Muscle layer of duodenum (tissue), 2 donors: ENCODE results near the gene LRP6.

Source experiments
- H3K27ac ChIP-seq: one replicate; pipeline ENCODE4 v1.7.0; 2013; ENCODE audit warnings: mild to moderate bottlenecking, low read length
- H3K27me3 ChIP-seq: one replicate; pipeline ENCODE4 v1.7.0; 2013; ENCODE audit warnings: low read depth, mild to moderate bottlenecking, control low read depth, low read length
- H3K36me3 ChIP-seq, 2 donors: one replicate each; pipeline ENCODE4 v1.7.0; 2013; ENCODE audit warnings: low read length in 2 of 2, control low read depth in 1 of 2, mild to moderate bottlenecking in 1 of 2; ENCODE audit not compliant: insufficient read depth in 2 of 2, control insufficient read depth in 1 of 2
- H3K4me1 ChIP-seq, 2 donors: one replicate each; pipeline ENCODE4 v1.7.0; 2013; ENCODE audit warnings: low read length in 2 of 2, mild to moderate bottlenecking in 2 of 2, control low read depth in 1 of 2, moderate library complexity in 1 of 2; ENCODE audit not compliant: insufficient read depth in 2 of 2, control insufficient read depth in 1 of 2
- H3K4me3 ChIP-seq, 2 donors: one replicate each; pipeline ENCODE4 v1.7.0; 2013; ENCODE audit warnings: low read length in 2 of 2, low read depth in 1 of 2, mild to moderate bottlenecking in 1 of 2
- H3K9me3 ChIP-seq, 2 donors: one replicate each; pipeline ENCODE4 v1.7.0; 2013; ENCODE audit warnings: low read length in 2 of 2, control low read depth in 1 of 2, mild to moderate bottlenecking in 1 of 2; ENCODE audit not compliant: control insufficient read depth in 1 of 2
- donor health status: healthy.

Gene LRP6

DNA sequence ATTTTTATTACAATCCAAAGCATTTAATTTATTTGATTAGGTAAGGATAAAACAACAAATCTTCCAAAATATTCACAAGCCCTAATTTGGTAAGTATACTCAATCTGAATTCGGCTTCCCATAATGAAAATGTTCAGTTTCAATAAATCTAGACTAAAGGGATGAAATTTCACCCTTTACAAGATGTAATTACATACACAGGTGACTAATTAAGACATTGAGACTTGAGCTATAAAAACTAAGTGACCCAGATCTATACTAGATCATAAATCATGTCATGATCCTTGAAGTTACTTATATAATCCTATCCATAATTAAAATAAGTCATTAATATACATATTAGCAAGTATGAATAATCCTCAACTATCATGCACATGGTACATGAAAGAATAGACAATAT, 36.6 kb downstream of the LRP6 start:
- no peaks in the 10 kb centered on the region for H3K27me3 ChIP-seq
- H3K9me3 ChIP-seq: peaks cover 0 to 5% of the 10 kb centered on the region in 2 donors
- H3K36me3 ChIP-seq: no peaks in the 10 kb centered on the region
- H3K4me3 ChIP-seq: no peak overlapping the region
- no peak overlapping the region for H3K27ac ChIP-seq
- peaks cover 0 to 25% of the 10 kb centered on the region in 2 donors for H3K4me1 ChIP-seq

DNA sequence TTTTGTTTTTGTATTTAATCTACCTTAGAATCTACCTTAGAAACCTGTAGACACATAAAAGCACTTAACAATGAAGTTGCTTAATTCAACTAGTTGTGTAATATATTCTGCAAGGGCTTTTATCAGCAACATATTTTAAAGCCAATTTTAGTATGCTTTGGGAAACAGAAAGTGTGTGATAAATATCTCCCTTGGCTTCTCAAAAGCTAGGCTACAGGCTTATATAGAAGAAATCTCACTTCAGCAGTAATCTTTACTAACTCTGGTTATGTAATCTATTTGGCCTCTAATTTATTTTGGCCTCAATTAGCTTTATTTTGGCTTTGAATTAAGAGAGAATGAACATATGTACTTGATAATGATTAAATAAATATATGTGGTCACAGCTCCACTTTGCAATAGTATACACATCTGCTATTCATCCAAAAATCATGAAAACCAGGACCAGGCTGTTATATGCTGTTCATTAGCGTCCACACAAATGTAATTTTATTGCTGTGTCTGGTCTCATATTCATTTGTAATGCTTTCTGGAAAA, 37.2 kb downstream of the LRP6 start:
- Histone ChIP-seq H3K36me3 (no peaks in the 10 kb centered on the region), H3K4me3 (no peak overlapping the region), H3K9me3 (peaks cover 0 to 5% of the 10 kb centered on the region in 2 donors), H3K27me3 (no peaks in the 10 kb centered on the region), H3K27ac (no peak overlapping the region), H3K4me1 (peaks cover 0 to 25% of the 10 kb centered on the region in 2 donors)

DNA sequence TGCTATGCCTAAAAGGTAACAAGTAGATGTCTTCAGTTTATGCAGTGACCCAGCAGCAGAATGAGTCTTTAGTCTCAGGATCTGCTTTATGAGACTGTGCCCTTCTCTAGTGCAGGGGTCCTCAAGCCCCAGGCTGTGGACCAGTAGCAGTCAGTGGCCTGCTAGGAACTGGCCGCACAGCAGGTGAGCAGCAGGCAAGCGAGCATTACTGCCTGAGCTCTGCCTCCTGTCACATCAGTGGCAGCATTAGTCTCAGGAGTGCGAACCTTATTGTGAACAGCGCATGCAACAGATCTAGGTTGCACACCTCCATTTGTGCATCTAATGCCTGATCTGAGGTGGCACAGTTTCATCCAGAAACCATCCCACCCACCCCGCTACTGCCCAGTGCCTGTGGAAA, 38.4 kb downstream of the LRP6 start:
- Histone ChIP-seq H3K36me3 (no peaks in the 10 kb centered on the region), H3K27me3 (no peaks in the 10 kb centered on the region), H3K4me1 (peaks cover 0 to 25% of the 10 kb centered on the region in 2 donors), H3K4me3 (no peak overlapping the region), H3K27ac (no peak overlapping the region), H3K9me3 (peaks cover 0 to 5% of the 10 kb centered on the region in 2 donors)

DNA sequence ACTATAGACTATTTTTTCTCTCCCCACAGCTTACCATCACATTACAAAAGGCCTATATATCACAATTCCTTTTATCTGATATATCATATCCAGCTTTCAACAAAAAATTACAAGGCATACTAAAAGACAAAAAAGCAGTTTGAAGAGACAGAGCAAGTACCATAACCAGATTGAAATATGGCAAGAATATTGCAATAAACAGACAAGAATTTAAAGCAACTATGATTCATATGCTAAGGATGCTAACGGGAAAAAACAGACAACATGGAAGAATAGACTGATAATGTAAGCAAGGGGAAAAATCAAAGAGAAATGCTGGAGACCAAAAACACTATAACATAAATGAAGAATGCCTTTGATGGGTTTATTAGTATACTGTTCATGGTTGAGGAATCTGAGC, 40.7 kb downstream of the LRP6 start:
- H3K27me3 ChIP-seq: no peaks in the 10 kb centered on the region
- peaks cover 0 to 5% of the 10 kb centered on the region in 2 donors for H3K9me3 ChIP-seq
- no peaks in the 10 kb centered on the region for H3K36me3 ChIP-seq
- H3K27ac ChIP-seq: no peak overlapping the region
- no peak overlapping the region for H3K4me3 ChIP-seq
- H3K4me1 ChIP-seq: peaks cover 0 to 28% of the 10 kb centered on the region in 2 donors

GRCh38 chr12:12224240-12224940, 42.5 kb downstream of the LRP6 start:
- H3K9me3 ChIP-seq: peaks cover 0 to 5% of the 10 kb centered on the region in 2 donors
- no peaks in the 10 kb centered on the region for H3K27me3 ChIP-seq
- H3K4me3 ChIP-seq: no peak overlapping the region
- H3K36me3 ChIP-seq: no peaks in the 10 kb centered on the region
- H3K4me1 ChIP-seq: peaks cover 0 to 25% of the 10 kb centered on the region in 2 donors
- no peak overlapping the region for H3K27ac ChIP-seq

GRCh38 chr12:12221560-12221959, 45.3 kb downstream of the LRP6 start:
- no peaks in the 10 kb centered on the region for H3K36me3 ChIP-seq
- H3K27ac ChIP-seq: no peak overlapping the region
- H3K9me3 ChIP-seq: peaks cover 0 to 5% of the 10 kb centered on the region in 2 donors
- H3K4me1 ChIP-seq: peaks cover 0 to 18% of the 10 kb centered on the region in 2 donors
- H3K27me3 ChIP-seq: no peaks in the 10 kb centered on the region
- no peak overlapping the region for H3K4me3 ChIP-seq

GRCh38 chr12:12219664-12220063, 47.2 kb downstream of the LRP6 start:
- H3K36me3 ChIP-seq: no peaks in the 10 kb centered on the region
- H3K9me3 ChIP-seq: no peaks in the 10 kb centered on the region
- peaks cover 0 to 26% of the 10 kb centered on the region in 2 donors for H3K4me1 ChIP-seq
- H3K27ac ChIP-seq: no peak overlapping the region
- H3K27me3 ChIP-seq: no peaks in the 10 kb centered on the region
- no peak overlapping the region for H3K4me3 ChIP-seq

- H3K9me3 ChIP-seq: no peaks in the 10 kb centered on the region
- H3K4me1 ChIP-seq: peaks cover 0 to 28% of the 10 kb centered on the region in 2 donors
- no peak overlapping the region for H3K4me3 ChIP-seq
- H3K27ac ChIP-seq: no peak overlapping the region
- H3K36me3 ChIP-seq: no peaks in the 10 kb centered on the region
- H3K27me3 ChIP-seq: no peaks in the 10 kb centered on the region
These were observed 49.9 kb downstream of the LRP6 start for GRCh38 chr12:12217018-12217359.

DNA sequence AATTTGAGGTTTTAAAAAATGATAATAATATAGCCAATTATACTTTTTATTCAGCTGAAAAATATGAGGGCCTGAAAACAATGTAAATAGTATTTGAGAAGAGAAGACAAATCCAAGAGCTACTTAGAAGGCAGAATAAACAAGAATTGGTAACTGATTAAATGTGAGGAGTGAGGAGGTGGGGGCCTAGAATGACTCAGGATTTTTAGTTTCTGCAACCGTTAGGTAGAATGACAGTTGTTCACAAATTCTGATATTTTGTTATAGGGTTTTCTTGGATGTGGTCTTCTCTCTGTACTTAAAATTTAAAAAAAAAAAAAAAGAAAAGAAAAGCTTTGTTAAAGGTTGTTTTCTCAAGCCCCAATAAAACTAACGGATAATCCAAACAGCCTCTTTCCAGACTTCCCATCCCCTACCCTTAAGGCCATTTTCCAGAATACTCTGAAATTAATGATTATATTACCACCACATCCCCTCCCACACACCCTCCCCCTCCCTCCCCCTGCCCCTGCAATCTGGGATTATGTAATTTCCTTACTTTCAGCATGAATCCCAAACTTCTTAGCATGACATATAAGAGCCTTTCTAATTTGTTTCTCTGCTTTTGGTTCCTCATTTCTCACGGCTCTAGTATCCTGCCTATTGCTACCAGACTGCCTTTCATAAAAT, 50.4 kb downstream of the LRP6 start:
- Histone ChIP-seq H3K36me3 (no peaks in the 10 kb centered on the region), H3K9me3 (no peaks in the 10 kb centered on the region), H3K27me3 (no peaks in the 10 kb centered on the region), H3K27ac (no peak overlapping the region), H3K4me3 (no peak overlapping the region), H3K4me1 (peaks cover 0 to 28% of the 10 kb centered on the region in 2 donors)

DNA sequence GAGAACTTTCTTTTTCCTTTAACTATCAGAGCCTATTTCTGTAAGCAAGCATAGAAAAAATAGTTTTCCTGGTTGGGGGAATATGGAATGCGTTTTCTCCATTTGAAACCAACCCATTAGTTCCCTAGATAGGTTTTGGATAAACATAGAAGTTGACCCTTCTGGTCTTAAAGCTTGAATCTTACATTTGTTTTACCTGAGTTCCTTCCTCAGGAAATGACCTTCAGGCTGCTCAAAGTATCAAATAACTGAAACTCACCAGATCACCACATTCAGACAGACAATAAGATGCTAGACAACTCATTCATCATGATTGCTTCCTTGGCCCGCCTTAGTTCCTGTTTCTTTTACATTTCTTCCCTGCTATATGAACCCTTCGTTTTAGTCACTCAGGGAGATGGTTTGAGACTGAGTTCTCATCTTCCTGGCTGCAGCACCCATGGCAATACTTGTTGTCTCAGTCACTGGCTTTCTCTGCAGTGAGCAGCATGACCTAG, 52.2 kb downstream of the LRP6 start:
- H3K27me3 ChIP-seq: no peaks in the 10 kb centered on the region
- H3K36me3 ChIP-seq: no peaks in the 10 kb centered on the region
- H3K4me3 ChIP-seq: no peak overlapping the region
- H3K9me3 ChIP-seq: no peaks in the 10 kb centered on the region
- H3K27ac ChIP-seq: no peak overlapping the region
- H3K4me1 ChIP-seq: peaks cover 0 to 17% of the 10 kb centered on the region in 2 donors

- H3K27me3 ChIP-seq: no peaks in the 10 kb centered on the region
- H3K27ac ChIP-seq: no peak overlapping the region
- peaks cover 0 to 17% of the 10 kb centered on the region in 2 donors for H3K4me1 ChIP-seq
- H3K9me3 ChIP-seq: no peaks in the 10 kb centered on the region
- H3K36me3 ChIP-seq: no peaks in the 10 kb centered on the region
- no peak overlapping the region for H3K4me3 ChIP-seq
These were observed 52.6 kb downstream of the LRP6 start for GRCh38 chr12:12214201-12214600.
